Stimulated activated CD8-positive, alpha-beta memory T cell treated with anti-CD3 and anti-CD28 coated beads, Interleukin-4, amount 100 ng/mL, for 48 hours (primary cell): ENCODE results near the gene BRAT1.
"Not testable (repeated sequence)": the region's sequence is repeated elsewhere in the genome, so short reads cannot be mapped to it uniquely, and the experiment has no call there.

Experiments
- DNase-seq: peaks from one replicate; pipeline ENCODE4 v3.0.0-alpha.2; 2020

Gene BRAT1

GRCh38 chr7:2535872-2536627 lies 19.3 kb downstream of the BRAT1 start:
- not testable (repeated sequence) for DNase-seq

DNA sequence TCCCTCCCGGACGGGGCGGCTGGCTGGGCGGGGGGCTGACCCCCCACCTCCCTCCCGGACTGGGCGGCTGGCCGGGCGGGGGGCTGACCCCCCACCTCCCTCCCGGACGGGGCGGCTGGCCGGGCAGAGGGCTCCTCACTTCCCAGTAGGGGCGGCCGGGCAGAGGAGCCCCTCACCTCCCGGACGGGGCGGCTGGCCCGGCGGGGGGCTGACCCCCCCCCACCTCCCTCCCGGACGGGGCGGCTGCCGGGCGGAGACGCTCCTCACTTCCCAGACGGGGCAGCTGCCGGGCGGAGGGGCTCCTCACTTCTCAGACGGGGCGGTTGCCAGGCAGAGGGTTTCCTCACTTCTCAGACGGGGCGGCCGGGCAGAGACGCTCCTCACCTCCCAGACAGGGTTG lies 21.1 kb downstream of the BRAT1 start:
- DNase-seq, result not testable (repeated sequence)

DNA sequence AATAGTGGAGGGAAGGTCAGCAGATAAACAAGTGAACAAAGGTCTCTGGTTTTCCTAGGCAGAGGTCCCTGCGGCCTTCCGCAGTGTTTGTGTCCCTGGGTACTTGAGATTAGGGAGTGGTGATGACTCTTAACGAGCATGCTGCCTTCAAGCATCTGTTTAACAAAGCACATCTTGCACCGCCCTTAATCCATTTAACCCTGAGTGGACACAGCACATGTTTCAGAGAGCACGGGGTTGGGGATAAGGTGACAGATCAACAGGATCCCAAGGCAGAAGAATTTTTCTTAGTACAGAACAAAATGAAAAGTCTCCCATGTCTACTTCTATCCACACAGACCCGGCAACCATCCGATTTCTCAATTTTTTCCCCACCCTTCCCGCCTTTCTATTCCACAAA lies 21.8 kb downstream of the BRAT1 start:
- DNase-seq, result not testable (repeated sequence)

DNA sequence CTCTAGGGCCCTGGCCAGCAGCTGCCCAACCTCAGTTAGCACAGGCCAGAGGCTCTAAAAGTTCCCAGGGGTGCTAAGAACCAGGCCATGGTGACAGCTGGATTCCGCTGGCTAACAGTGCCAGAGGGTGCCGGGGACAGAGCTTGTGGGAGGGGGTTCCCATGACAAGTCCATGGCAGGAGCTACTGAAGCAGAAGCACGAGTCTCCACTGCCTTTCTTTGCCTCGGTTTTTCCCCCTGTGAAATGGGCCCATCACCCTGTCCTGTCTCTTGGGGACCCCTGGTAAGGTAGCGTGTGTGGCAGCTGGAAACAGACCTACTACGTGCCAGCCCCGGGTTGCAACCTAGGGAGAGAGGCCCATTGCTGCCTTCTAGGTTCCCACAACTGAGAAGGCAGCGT lies 22.5 kb downstream of the BRAT1 start:
- DNase-seq, result not testable (repeated sequence)

DNA sequence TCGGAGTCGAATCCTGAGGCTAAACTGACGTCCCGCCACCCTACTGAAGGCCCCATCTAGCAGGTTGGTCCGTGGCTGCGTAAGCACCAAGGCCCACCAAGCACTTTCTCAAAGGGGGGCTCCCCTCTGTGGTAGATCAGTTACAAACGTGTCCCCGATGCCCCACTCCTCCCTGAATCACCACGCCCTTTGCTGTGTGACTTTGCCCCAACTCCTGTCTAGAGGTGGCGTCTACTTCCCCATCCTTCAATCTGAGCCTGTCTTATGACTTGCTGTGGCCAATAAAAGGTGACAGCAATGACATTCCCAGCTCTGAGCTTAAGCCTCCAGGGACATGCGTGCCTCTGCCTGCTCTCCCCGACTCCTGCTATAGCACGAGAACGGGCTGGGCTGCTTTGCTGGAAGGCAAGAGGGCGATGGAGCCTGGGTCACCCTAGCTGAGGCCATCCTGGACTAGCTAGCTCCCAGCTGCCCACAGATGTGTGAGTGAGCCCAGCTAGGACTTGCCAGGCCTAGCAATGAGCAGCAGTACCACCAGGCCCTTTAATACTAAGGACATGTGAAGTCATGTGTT lies 23.0 kb downstream of the BRAT1 start:
- not testable (repeated sequence) for DNase-seq

GRCh38 chr7:2531796-2532110 lies 23.6 kb downstream of the BRAT1 start:
- not testable (repeated sequence) for DNase-seq

GRCh38 chr7:2530994-2531795 lies 24.1 kb downstream of the BRAT1 start:
- DNase-seq, result not testable (repeated sequence)

- peak; percentile 82 for DNase-seq
Observed at GRCh38 chr7:2530071-2530987, 25.0 kb downstream of the BRAT1 start.

- peak; percentile 68 for DNase-seq
Observed at GRCh38 chr7:2529161-2530070, 25.9 kb downstream of the BRAT1 start.

DNA sequence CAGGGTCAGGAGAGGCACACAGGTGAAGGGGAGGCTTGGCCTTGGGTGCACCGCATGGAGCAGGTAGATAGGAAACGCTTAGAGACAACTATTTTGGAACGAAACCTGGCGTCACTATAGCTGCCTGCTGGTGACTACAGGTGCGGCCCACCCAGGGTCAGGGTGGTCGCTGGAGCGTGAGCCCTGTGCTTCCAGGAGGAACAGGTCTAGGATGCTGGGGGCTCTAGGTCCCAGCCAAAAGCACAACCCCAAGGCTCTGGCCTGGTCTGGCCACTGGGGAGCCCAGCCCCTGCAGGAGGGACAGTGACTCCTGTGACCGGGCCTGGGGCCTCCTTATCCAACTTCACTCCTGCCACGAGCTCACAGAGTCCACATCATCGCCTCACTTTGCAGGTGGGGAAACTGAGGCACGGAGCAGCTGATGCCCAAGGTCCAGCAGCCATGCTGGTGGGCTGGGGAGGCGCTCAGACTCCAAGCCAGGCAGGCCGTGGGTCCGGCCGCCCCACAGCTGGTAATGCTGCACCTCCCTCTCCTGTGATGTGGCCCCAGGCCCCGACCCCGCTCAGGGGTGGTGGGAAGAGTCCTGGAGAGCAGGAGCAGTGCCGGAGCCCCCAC lies 26.7 kb downstream of the BRAT1 start:
- DNase-seq, result no peak

DNA sequence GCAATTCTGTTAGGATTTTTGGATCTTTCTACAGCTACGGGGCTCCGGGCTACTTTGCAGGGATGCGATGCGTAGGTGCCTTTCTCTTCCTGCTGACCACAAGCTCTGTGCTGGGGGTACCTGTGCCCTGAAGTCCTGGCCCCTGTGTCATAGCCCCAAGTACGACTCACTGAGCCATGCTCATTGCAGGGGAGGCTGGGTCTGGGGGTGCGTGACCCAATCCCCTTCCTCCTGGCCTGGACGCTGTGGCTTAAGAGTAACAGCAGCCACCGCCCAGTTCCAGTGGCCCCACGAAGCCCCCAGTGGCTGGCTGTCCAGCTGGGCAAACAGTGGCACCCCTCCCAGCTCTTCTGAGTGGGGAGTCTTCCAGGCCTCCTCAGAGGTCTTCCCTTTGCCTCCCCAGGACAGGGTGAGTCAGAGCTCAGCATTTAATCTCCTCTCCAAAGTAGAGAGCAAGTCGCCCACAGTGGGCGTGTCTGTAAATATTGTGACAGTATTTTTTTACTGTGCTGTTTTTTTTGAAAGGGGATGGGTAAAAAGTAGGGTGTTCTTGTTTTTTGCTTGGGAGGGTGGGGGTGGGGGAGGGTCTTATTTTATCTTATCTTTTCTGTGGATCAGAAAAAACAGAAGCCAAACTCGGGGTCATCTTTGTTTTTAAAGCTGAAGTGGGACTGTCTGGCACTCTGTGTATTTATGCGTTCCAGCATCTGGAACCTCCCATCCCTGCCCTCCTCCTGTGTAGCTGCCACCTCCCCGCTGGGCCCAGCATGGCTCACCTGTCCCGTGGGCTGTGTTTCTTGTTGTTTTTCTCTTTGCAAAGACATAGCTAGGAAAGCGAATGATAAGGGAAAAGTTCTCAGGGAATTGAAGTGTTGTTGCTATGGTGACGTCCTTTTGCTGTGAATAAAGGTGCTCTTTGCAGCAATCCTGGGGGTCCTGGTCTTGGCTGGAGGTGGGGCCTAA lies 27.5 kb downstream of the BRAT1 start:
- DNase-seq, result peak; percentile 64

DNA sequence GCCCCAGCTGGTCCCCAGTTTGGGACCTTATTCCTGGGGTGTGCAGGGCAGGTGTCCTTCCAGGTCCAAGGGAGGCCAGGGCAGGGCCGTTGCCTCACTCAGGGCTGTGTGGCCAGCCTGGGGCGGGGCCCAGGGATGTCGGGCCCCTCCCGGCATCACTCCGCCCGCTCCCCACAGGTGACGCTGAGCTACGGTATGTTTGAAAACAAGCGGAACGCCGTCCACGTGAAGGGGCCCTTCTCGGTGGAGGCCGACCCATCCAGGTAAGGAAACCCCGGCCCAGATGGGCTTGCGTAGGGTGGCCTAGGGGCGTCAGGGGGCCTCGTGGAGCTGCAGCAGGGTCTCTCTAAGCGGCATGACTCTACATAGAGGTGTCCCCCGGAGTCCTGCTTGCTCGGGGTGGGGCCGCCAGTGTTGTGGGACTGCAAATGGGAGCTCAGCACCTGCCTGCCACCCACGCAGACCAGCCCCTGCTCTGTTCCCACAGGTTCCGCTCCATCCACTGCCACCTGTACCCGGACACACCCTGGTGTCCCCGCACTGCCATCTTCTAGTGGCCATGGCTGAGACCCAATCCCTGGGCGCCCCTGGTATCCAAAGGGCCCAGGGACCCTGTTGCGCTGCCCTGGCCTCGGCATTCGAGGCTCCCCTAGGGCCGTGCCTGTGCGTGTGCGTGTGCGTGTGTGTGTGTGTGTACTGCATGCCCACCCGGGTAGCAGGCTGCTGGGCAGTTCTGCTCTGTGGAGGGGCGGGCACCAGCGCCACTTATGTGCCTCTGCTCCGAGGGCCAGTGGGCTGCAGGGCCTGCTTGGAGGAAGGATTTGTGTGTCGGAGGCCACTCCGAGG lies 28.4 kb downstream of the BRAT1 start:
- no peak for DNase-seq

GRCh38 chr7:2525658-2526630 lies 29.4 kb downstream of the BRAT1 start:
- no peak for DNase-seq

DNA sequence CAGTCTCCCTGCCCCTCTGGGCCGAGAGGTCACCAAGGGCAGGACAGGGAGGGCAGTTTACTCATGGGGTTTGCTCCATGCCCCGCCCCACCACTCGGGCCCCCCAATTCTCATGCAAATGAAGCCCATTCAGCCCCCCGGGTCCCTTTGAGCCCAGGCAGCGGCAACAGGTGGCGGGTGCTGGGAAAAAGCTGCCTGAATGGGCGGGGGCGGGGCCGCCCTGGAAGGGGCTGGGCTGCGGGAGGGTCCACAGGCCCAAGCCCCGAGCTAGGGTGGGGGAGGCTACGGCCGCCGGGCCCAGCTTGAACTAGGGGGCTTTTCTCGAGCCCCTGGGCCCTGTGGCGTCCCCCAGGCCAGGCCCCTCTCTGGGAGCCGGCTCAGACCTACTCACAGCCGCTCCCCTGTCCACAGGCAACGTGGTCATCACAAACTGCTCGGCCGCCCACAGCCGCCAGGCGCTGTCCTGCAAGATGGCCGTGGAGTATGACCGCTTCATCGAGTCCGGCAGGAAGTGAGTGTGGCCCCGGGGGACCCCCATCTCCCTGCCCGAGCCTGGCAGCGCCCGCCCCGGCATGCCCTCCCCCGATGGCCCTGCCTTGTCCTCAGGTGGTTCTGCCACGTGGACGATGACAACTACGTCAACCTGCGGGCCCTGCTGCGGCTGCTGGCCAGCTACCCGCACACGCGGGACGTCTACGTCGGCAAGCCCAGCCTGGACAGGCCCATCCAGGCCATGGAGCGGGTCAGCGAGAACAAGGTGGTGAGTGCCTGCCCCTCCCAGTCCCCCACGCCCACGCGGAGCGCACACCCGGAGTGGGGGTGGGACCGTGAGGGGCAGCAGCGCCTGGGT lies 30.3 kb downstream of the BRAT1 start:
- no peak for DNase-seq

GRCh38 chr7:2523941-2524807 lies 31.1 kb downstream of the BRAT1 start:
- DNase-seq, result no peak

DNA sequence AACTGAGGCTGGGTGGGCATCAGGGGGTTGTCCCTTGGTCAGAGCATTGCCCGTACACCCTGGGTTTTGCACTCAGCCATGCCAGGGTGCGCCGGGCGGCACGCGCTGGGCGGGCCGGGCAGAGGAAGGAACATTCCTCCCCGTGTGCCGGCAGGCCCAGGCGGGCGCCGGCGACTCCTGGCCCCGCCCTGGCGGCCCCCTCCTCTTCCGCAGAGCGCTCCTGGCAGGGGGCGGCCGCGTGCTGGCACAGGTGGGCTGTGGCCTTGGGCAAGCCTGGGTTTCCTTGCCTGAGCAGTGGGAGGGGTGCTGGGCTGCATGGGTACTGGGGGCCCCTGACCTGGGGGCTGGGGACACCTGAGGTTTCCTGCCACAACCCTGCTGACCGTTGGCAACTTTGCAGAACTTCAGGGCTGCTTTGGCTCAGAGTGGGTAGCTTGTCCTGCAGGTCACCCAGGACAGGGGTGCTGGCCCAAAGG lies 31.8 kb downstream of the BRAT1 start:
- DNase-seq, result no peak
